Lung (tissue), 12 donors: ENCODE data around the gene BGLAP. TPM values are rescaled to one million over a fixed set of nuclear protein-coding genes. Genes with fewer than 3 reads are reported as not detected.

ENCODE experiments used
- ATAC-seq: fragments of 200-7000 bp; cut with Tn5 transposase; one replicate; pipeline ENCODE4 v1.9.1; 2020; ENCODE audit warnings: moderate number of reproducible peaks; ENCODE audit not compliant: insufficient read depth, low FRiP score
- DNase-seq, 3 donors: peaks; one replicate each; pipeline ENCODE4 v3.0.0-alpha.2; 2013 to 2017
- H3K27ac ChIP-seq, 2 donors: one replicate each; pipeline ENCODE4 v1.5.1; 2013; ENCODE audit warnings: mild to moderate bottlenecking in 2 of 2, moderate library complexity in 2 of 2, control low read depth in 1 of 2, inconsistent platforms in 1 of 2, low read depth in 1 of 2, low read length in 1 of 2
- H3K27me3 ChIP-seq, 3 donors: one replicate each; pipeline ENCODE4 v1.5.1; 2013; ENCODE audit warnings: low read length in 2 of 3; ENCODE audit not compliant: control insufficient read depth in 3 of 3, insufficient read depth in 3 of 3
- H3K36me3 ChIP-seq, 4 donors: one replicate each; pipeline ENCODE4 v1.5.1; 2013; ENCODE audit warnings: low read length in 4 of 4, mild to moderate bottlenecking in 1 of 4, moderate library complexity in 1 of 4; ENCODE audit not compliant: control insufficient read depth in 4 of 4, insufficient read depth in 4 of 4
- H3K4me1 ChIP-seq, 5 donors: one replicate each; pipeline ENCODE4 v1.5.1; 2013; ENCODE audit warnings: low read length in 5 of 5, mild to moderate bottlenecking in 2 of 5, moderate library complexity in 1 of 5; ENCODE audit not compliant: control insufficient read depth in 5 of 5, insufficient read depth in 5 of 5
- H3K4me3 ChIP-seq: one replicate; pipeline ENCODE4 v1.5.1; 2013; ENCODE audit warnings: mild to moderate bottlenecking, control low read depth, moderate library complexity
- H3K9ac ChIP-seq, 2 donors: one replicate each; pipeline ENCODE4 v1.5.1; 2013; ENCODE audit warnings: low read length in 2 of 2, control low read depth in 1 of 2; ENCODE audit not compliant: insufficient read depth in 1 of 2
- H3K9me3 ChIP-seq, 4 donors: one replicate each; pipeline ENCODE4 v1.5.1; 2013; ENCODE audit warnings: low read length in 3 of 4, mild to moderate bottlenecking in 1 of 4, moderate library complexity in 1 of 4; ENCODE audit not compliant: control insufficient read depth in 4 of 4, insufficient read depth in 3 of 4
- WGBS, 2 donors: extraction: QIAGEN DNeasy Blood & Tissue Kit; methylation state at CpG; one replicate each; pipeline ENCODE4 v1.1.7; 2013; 5-methylcytosine and 5-hydroxymethylcytosine counted together
- polyA plus RNA-seq, 2 donors: library from polyadenylated mRNA; stranded (reverse); fragments of 200-250 nt; gene quantifications; one replicate each; pipeline ENCODE4 v1.2.1, GENCODE V29; 2013
- total RNA-seq, 2 donors: library from RNA; depleted of rRNA in 1 of 2; stranded (reverse); fragments of >200 nt in 1 of 2; gene quantifications; one replicate each; pipeline ENCODE4 v1.2.1, GENCODE V29; 2014 to 2021
- TF ChIP-seq, protein P1 (sequence below): IDR thresholded peaks from 2 replicates; pipeline ENCODE4 v1.5.1; 2012; ENCODE audit warnings: mild to moderate bottlenecking; ENCODE audit errors: control extremely low read depth, extremely low read depth
- donor health status: control.
- donor health status: control.
- donor health status: Bipolar disorder and iron deficiency.
- donor health status: healthy.
- donor health status: DM: yes; HTN: yes; CAD: no.

The BGLAP gene
- total and polyA plus RNA-seq, 4 donors = 0.46 to 1.7 (median 1.5) TPM

DNA sequence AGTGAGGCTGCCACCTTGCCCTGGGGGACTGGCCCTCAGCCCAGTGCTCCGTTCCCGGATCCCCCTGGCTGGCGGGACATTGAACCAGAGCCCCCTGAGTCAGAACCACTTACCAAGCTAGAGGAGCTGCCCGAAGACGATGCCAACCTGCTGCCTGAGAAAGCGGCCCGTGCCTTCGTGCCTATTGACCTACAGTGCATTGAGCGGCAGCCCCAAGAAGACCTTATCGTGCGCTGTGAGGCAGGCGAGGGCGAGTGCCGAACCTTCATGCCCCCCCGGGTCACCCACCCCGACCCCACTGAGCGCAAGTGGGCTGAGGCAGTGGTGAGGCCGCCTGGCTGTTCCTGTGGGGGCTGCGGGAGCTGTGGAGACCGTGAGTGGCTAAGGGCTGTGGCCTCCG lies 43.5 kb downstream of the BGLAP start:
- no peak overlapping the region for H3K27ac ChIP-seq
- H3K9me3 ChIP-seq = no peaks in the 10 kb centered on the region
- H3K27me3 ChIP-seq = no peaks in the 10 kb centered on the region
- no peak overlapping the region for H3K9ac ChIP-seq
- peaks cover 0 to 18% (median 5%) of the 10 kb centered on the region in 4 donors for H3K36me3 ChIP-seq
- ATAC-seq (no peak), DNase-seq (no peak)
- TF ChIP-seq, protein P1, sequence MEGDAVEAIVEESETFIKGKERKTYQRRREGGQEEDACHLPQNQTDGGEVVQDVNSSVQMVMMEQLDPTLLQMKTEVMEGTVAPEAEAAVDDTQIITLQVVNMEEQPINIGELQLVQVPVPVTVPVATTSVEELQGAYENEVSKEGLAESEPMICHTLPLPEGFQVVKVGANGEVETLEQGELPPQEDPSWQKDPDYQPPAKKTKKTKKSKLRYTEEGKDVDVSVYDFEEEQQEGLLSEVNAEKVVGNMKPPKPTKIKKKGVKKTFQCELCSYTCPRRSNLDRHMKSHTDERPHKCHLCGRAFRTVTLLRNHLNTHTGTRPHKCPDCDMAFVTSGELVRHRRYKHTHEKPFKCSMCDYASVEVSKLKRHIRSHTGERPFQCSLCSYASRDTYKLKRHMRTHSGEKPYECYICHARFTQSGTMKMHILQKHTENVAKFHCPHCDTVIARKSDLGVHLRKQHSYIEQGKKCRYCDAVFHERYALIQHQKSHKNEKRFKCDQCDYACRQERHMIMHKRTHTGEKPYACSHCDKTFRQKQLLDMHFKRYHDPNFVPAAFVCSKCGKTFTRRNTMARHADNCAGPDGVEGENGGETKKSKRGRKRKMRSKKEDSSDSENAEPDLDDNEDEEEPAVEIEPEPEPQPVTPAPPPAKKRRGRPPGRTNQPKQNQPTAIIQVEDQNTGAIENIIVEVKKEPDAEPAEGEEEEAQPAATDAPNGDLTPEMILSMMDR = no peak
- WGBS, 2 donors = 93 to 98% methylated on average over 21 of the region's 21 CpGs
- peaks cover 0 to 22% (median 6%) of the 10 kb centered on the region in 5 donors for H3K4me1 ChIP-seq
- H3K4me3 ChIP-seq = no peak overlapping the region

DNA sequence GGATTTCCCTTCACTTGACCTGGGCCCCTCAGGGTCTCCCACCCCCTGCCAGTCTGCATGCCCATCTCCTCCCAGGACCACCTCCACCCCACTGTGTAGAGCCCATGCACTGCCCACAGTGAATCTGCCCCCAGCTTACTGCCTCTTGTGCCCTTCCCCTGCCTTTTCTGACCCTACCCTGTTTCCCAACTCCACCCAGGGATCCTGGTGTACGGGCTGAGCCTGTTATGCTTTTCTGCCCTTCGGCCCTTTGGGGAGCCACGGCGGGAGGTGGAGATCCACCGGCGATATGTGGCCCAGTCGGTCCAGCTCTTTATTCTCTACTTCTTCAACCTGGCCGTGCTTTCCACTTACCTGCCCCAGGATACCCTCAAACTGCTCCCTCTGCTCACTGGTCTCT lies 44.1 kb downstream of the BGLAP start:
- WGBS, 2 donors = 97% methylated on average over 8 of the region's 8 CpGs
- no peak overlapping the region for H3K27ac ChIP-seq
- TF ChIP-seq, protein P1 = no peak
- no peak overlapping the region for H3K9ac ChIP-seq
- no peaks in the 10 kb centered on the region for H3K27me3 ChIP-seq
- no peak overlapping the region for H3K4me3 ChIP-seq
- no peaks in the 10 kb centered on the region for H3K9me3 ChIP-seq
- ATAC-seq (no peak), DNase-seq (no peak)
- peaks cover 0 to 20% (median 6%) of the 10 kb centered on the region in 5 donors for H3K4me1 ChIP-seq
- H3K36me3 ChIP-seq = peaks cover 0 to 18% (median 5%) of the 10 kb centered on the region in 4 donors

DNA sequence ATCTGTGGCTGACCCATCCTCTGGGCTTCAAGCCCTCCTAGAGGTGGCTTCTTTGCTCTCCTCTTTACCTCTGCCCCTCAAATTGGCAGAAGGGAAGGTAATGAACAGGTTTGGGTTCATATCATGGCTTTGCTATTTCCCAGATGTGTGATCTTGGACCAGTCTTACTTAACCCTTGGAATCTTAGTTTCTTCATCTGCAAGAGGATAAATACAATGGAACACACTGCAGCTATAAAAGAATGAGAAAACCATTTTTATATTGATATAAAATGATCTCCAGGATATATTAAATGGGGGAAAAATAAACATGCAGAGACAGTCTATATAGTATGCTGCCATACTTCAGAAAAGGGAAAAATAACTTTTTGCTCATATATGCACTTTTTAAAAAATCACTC lies 47.9 kb downstream of the BGLAP start:
- H3K4me1 ChIP-seq = peaks cover 0 to 10% (median 0%) of the 10 kb centered on the region in 5 donors

More for the DNA sequence above, 47.9 kb downstream of the BGLAP start:
- no peaks in the 10 kb centered on the region for H3K9me3 ChIP-seq
- H3K4me3 ChIP-seq = no peak overlapping the region
- DNase-seq = no peak
- no peak overlapping the region for H3K9ac ChIP-seq
- peaks cover 0 to 21% (median 6%) of the 10 kb centered on the region in 4 donors for H3K36me3 ChIP-seq
- TF ChIP-seq, protein P1 = no peak
- ATAC-seq = no peak
- H3K27me3 ChIP-seq = no peaks in the 10 kb centered on the region
- no peak overlapping the region for H3K27ac ChIP-seq
